Duodenal mucosa (tissue), 2 donors: ENCODE measurements around the gene CASQ2.

Source experiments
- H3K27ac ChIP-seq: one replicate; pipeline ENCODE4 v1.7.0; 2013; ENCODE audit warnings: low read depth, low read length
- H3K27me3 ChIP-seq, 2 donors: one replicate each; pipeline ENCODE4 v1.7.0; 2013; ENCODE audit warnings: low read length in 2 of 2, control low read depth in 1 of 2; ENCODE audit not compliant: insufficient read depth in 2 of 2, control insufficient read depth in 1 of 2
- H3K36me3 ChIP-seq, 2 donors: one replicate each; pipeline ENCODE4 v1.7.0; 2013; ENCODE audit warnings: low read length in 2 of 2, control low read depth in 1 of 2; ENCODE audit not compliant: insufficient read depth in 2 of 2, control insufficient read depth in 1 of 2
- H3K4me1 ChIP-seq, 2 donors: one replicate each; pipeline ENCODE4 v1.7.0; 2013; ENCODE audit warnings: low read length in 2 of 2, control low read depth in 1 of 2; ENCODE audit not compliant: insufficient read depth in 2 of 2, control insufficient read depth in 1 of 2
- H3K4me3 ChIP-seq, 2 donors: one replicate each; pipeline ENCODE4 v1.7.0; 2013; ENCODE audit warnings: low read length in 2 of 2, low read depth in 1 of 2
- H3K9ac ChIP-seq, 2 donors: one replicate each; pipeline ENCODE4 v1.7.0; 2013; ENCODE audit warnings: low read length in 2 of 2, low read depth in 1 of 2
- H3K9me3 ChIP-seq, 2 donors: one replicate each; pipeline ENCODE4 v1.7.0; 2013; ENCODE audit warnings: low read length in 2 of 2, control low read depth in 1 of 2; ENCODE audit not compliant: control insufficient read depth in 1 of 2

The CASQ2 gene

DNA sequence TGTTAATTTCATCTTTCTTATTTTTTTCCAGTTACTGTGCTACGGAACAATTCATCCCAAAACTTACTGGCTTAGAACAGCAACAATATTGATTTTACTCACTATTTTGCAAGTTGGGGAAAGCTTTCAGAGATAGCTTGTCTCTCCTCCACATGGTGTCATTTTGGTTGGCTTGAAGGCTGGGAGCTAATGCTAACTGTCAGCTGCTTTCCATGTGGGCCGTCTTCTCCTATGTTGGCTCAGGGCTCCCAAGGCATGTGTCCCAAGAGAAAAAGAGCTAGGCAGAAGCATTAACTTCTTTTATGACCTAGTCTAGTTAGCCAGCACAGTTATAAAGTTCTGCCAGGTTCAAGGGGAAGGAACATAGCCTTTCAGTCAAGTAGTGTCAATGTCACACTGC, 33.9 kb upstream of the CASQ2 start:
- Histone ChIP-seq H3K4me3 (no peak overlapping the region), H3K9ac (no peak overlapping the region), H3K4me1 (no peaks in the 10 kb centered on the region), H3K36me3 (no peaks in the 10 kb centered on the region), H3K9me3 (no peaks in the 10 kb centered on the region), H3K27me3 (no peaks in the 10 kb centered on the region), H3K27ac (no peak overlapping the region)

DNA sequence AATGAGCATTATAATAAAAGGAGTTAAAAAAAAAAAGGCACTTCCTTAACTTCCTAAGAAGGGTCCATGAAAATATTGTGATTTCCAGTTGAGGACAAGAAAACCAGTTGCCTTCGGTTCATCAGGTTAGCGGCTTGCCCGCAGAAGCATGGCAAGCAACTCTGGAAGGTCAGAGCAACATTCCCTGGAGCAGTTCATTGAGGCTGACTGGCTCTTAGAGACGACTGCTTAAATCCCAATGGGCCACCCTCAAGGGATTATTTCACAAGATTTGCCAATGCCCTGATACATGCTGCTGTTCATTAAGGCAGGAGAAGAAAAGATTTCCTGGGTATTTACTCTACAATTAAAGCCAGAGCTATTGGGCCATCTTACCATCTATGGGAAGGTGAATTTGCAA, 29.0 kb upstream of the CASQ2 start:
- Histone ChIP-seq H3K4me3 (no peak overlapping the region), H3K9me3 (no peaks in the 10 kb centered on the region), H3K4me1 (no peaks in the 10 kb centered on the region), H3K27me3 (peaks cover 4 to 6% of the 10 kb centered on the region in 2 donors), H3K27ac (no peak overlapping the region), H3K36me3 (no peaks in the 10 kb centered on the region), H3K9ac (no peak overlapping the region)

- Histone ChIP-seq H3K36me3 (no peaks in the 10 kb centered on the region), H3K9ac (no peak overlapping the region), H3K9me3 (no peaks in the 10 kb centered on the region), H3K4me1 (no peaks in the 10 kb centered on the region), H3K4me3 (no peak overlapping the region), H3K27ac (no peak overlapping the region), H3K27me3 (peaks cover 4 to 8% of the 10 kb centered on the region in 2 donors)
These were observed 28.4 kb upstream of the CASQ2 start for GRCh38 chr1:115796897-115797296.

GRCh38 chr1:115796036-115796435, 27.5 kb upstream of the CASQ2 start:
- no peak overlapping the region for H3K27ac ChIP-seq
- no peaks in the 10 kb centered on the region for H3K36me3 ChIP-seq
- H3K9ac ChIP-seq, result no peak overlapping the region
- H3K4me1 ChIP-seq, result no peaks in the 10 kb centered on the region
- H3K9me3 ChIP-seq, result no peaks in the 10 kb centered on the region
- H3K27me3 ChIP-seq, result peaks cover 4 to 12% of the 10 kb centered on the region in 2 donors
- no peak overlapping the region for H3K4me3 ChIP-seq

GRCh38 chr1:115794976-115795639, 26.6 kb upstream of the CASQ2 start:
- no peak overlapping the region for H3K4me3 ChIP-seq
- H3K27me3 ChIP-seq, result peaks cover 7 to 12% of the 10 kb centered on the region in 2 donors
- H3K4me1 ChIP-seq, result no peaks in the 10 kb centered on the region
- no peak overlapping the region for H3K27ac ChIP-seq
- no peaks in the 10 kb centered on the region for H3K36me3 ChIP-seq
- H3K9ac ChIP-seq, result no peak overlapping the region
- H3K9me3 ChIP-seq, result no peaks in the 10 kb centered on the region

DNA sequence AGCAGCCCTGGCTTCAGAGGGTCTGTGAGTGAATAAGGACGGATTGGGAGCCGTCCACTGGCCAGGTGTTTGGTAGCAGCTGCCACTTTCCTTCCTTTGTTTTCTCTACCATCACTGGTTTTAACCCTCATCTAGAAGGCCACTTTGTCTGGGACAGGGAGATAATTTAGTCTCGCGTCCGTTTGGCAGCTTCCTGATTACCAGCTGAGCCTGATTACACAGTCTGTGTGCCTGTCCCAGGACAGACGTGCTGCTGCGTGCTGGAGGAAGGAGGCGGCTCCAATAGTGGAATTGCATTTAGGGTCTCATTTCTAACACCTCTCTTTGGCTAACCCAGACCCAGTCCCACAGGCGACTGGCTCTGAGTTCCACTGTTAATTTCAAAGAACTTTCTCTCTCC, 24.6 kb upstream of the CASQ2 start:
- Histone ChIP-seq H3K27ac (no peak overlapping the region), H3K9me3 (no peaks in the 10 kb centered on the region), H3K9ac (no peak overlapping the region), H3K4me3 (no peak overlapping the region), H3K27me3 (peaks cover 9 to 12% of the 10 kb centered on the region in 2 donors), H3K36me3 (no peaks in the 10 kb centered on the region), H3K4me1 (no peaks in the 10 kb centered on the region)

DNA sequence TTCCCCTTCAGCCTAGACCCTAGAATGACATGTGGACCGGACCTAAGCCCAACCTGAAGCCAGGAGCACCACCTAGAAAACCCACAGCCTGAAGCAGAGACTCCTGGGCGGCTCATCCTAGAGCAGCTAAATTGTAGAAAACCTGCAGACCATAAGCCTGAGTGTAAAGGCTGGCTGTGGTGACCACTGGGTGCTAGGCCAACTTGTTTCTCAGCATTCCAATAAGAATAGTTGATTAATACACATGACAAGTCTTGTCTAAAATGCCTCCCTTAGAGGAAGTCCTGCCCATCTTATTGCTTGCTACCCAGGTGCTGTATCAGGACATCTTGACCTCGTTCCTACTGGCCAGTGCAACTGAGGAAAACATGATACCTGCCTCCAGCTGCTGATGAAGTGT, 23.3 kb upstream of the CASQ2 start:
- no peaks in the 10 kb centered on the region for H3K9me3 ChIP-seq
- peaks cover 9 to 12% of the 10 kb centered on the region in 2 donors for H3K27me3 ChIP-seq
- H3K4me1 ChIP-seq, result no peaks in the 10 kb centered on the region
- H3K36me3 ChIP-seq, result no peaks in the 10 kb centered on the region
- H3K27ac ChIP-seq, result no peak overlapping the region
- H3K4me3 ChIP-seq, result no peak overlapping the region
- H3K9ac ChIP-seq, result no peak overlapping the region

GRCh38 chr1:115790846-115791245, 22.3 kb upstream of the CASQ2 start:
- H3K27ac ChIP-seq, result no peak overlapping the region
- H3K4me3 ChIP-seq, result no peak overlapping the region
- no peaks in the 10 kb centered on the region for H3K9me3 ChIP-seq
- no peaks in the 10 kb centered on the region for H3K4me1 ChIP-seq
- no peak overlapping the region for H3K9ac ChIP-seq
- H3K36me3 ChIP-seq, result no peaks in the 10 kb centered on the region
- H3K27me3 ChIP-seq, result peaks cover 9 to 12% of the 10 kb centered on the region in 2 donors

- H3K4me3 ChIP-seq, result no peak overlapping the region
- H3K36me3 ChIP-seq, result no peaks in the 10 kb centered on the region
- no peaks in the 10 kb centered on the region for H3K4me1 ChIP-seq
- H3K9me3 ChIP-seq, result no peaks in the 10 kb centered on the region
- no peak overlapping the region for H3K27ac ChIP-seq
- no peak overlapping the region for H3K9ac ChIP-seq
- peaks cover 9 to 12% of the 10 kb centered on the region in 2 donors for H3K27me3 ChIP-seq
These were observed 21.8 kb upstream of the CASQ2 start for GRCh38 chr1:115790356-115790755.

- Histone ChIP-seq H3K27ac (no peak overlapping the region), H3K9me3 (no peaks in the 10 kb centered on the region), H3K4me1 (no peaks in the 10 kb centered on the region), H3K36me3 (no peaks in the 10 kb centered on the region), H3K4me3 (no peak overlapping the region), H3K9ac (no peak overlapping the region), H3K27me3 (no peaks in the 10 kb centered on the region)
These were observed 14.8 kb upstream of the CASQ2 start for GRCh38 chr1:115783311-115783710.
